Measurements from ENCODE around the gene PEX1.
A peak's percentile ranks its signal among the peaks of the same experiment; 100 is the strongest.

Gene PEX1

GRCh38 chr7:92534572-92534971 is 6.3 kb upstream of the PEX1 start:
- H3K4me2 ChIP-seq (ENCODE audit: low read length), result no peak overlapping the region
- no peaks in the 10 kb centered on the region for H4K20me1 ChIP-seq (ENCODE audit: insufficient read depth, low read length)
- H3K36me3 ChIP-seq (replicated peaks; ENCODE audit: low read depth, low read length), result peaks cover 46% of the 10 kb centered on the region
- no peaks in the 10 kb centered on the region for H3K9me3 ChIP-seq (ENCODE audit: insufficient read depth, low read length)
- H3K9ac ChIP-seq (ENCODE audit: low read length), result no peak overlapping the region
- H3K27me3 ChIP-seq (ENCODE audit: low read depth, low read length), result no peaks in the 10 kb centered on the region
- peaks cover 3% of the 10 kb centered on the region for H3K4me1 ChIP-seq (ENCODE audit: low read length)
- no peak overlapping the region for H3K4me3 ChIP-seq (ENCODE audit: low read length)
- no peak overlapping the region for H2AFZ ChIP-seq (ENCODE audit: low read depth, low read length)
- H3K79me2 ChIP-seq (ENCODE audit: low read length), result peaks cover 3% of the 10 kb centered on the region
- TF ChIP-seq EZH2phosphoT487 (IDR thresholded peaks at IDR 0.05; ENCODE audit: low read depth) (no peak), CTCF (IDR thresholded peaks at IDR 0.05; ENCODE audit: low read depth, low read length) (no peak)
- H3K27ac ChIP-seq (ENCODE audit: low read length), result no peak overlapping the region

GRCh38 chr7:92528958-92529264 is 591 bp upstream of the PEX1 start:
- Histone ChIP-seq H3K4me2 (ENCODE audit: low read length) (peak overlapping the region; percentile 85), H3K79me2 (ENCODE audit: low read length) (peaks cover 24% of the 10 kb centered on the region), H3K4me3 (ENCODE audit: low read length) (peak overlapping the region; percentile 90), H4K20me1 (ENCODE audit: insufficient read depth, low read length) (no peaks in the 10 kb centered on the region), H3K27ac (ENCODE audit: low read length) (peak overlapping the region; percentile 33), H3K4me1 (ENCODE audit: low read length) (peaks cover 12% of the 10 kb centered on the region), H3K36me3 (replicated peaks; ENCODE audit: low read depth, low read length) (peaks cover 17% of the 10 kb centered on the region), H3K27me3 (ENCODE audit: low read depth, low read length) (no peaks in the 10 kb centered on the region), H2AFZ (ENCODE audit: low read depth, low read length) (peak overlapping the region; percentile 69; the same call in 1 of the 2 replicates), H3K9me3 (ENCODE audit: insufficient read depth, low read length) (no peaks in the 10 kb centered on the region), H3K9ac (ENCODE audit: low read length) (peak overlapping the region; percentile 72)
- TF ChIP-seq CTCF (IDR thresholded peaks at IDR 0.05; ENCODE audit: low read depth, low read length) (no peak), EZH2phosphoT487 (IDR thresholded peaks at IDR 0.05; ENCODE audit: low read depth) (no peak)

GRCh38 chr7:92527300-92528187 is 776 bp downstream of the PEX1 start:
- Histone ChIP-seq H3K9me3 (ENCODE audit: insufficient read depth, low read length) (no peaks in the 10 kb centered on the region), H3K36me3 (replicated peaks; ENCODE audit: low read depth, low read length) (peaks cover 7% of the 10 kb centered on the region), H3K27me3 (ENCODE audit: low read depth, low read length) (no peaks in the 10 kb centered on the region), H2AFZ (ENCODE audit: low read depth, low read length) (peak overlapping the region; percentile 87), H3K9ac (ENCODE audit: low read length) (peak overlapping the region; percentile 73), H3K4me3 (ENCODE audit: low read length) (peak overlapping the region; percentile 90), H3K4me1 (ENCODE audit: low read length) (peaks cover 12% of the 10 kb centered on the region), H3K79me2 (ENCODE audit: low read length) (peaks cover 24% of the 10 kb centered on the region), H4K20me1 (ENCODE audit: insufficient read depth, low read length) (no peaks in the 10 kb centered on the region), H3K27ac (ENCODE audit: low read length) (peak overlapping the region; percentile 17; the same call in 1 of the 2 replicates), H3K4me2 (ENCODE audit: low read length) (peak overlapping the region; percentile 94)
- TF ChIP-seq EZH2phosphoT487 (IDR thresholded peaks at IDR 0.05; ENCODE audit: low read depth) (no peak), CTCF (IDR thresholded peaks at IDR 0.05; ENCODE audit: low read depth, low read length) (no peak)

GRCh38 chr7:92523110-92523509 is 5.2 kb downstream of the PEX1 start:
- peaks cover 6% of the 10 kb centered on the region for H3K4me1 ChIP-seq (ENCODE audit: low read length)
- H4K20me1 ChIP-seq (ENCODE audit: insufficient read depth, low read length), result no peaks in the 10 kb centered on the region
- TF ChIP-seq EZH2phosphoT487 (IDR thresholded peaks at IDR 0.05; ENCODE audit: low read depth), result no peak
- no peak for TF ChIP-seq CTCF (IDR thresholded peaks at IDR 0.05; ENCODE audit: low read depth, low read length)
- peaks cover 12% of the 10 kb centered on the region for H3K79me2 ChIP-seq (ENCODE audit: low read length)
- no peaks in the 10 kb centered on the region for H3K27me3 ChIP-seq (ENCODE audit: low read depth, low read length)
- H3K4me3 ChIP-seq (ENCODE audit: low read length), result no peak overlapping the region
- H3K4me2 ChIP-seq (ENCODE audit: low read length), result no peak overlapping the region
- no peak overlapping the region for H3K9ac ChIP-seq (ENCODE audit: low read length)
- no peaks in the 10 kb centered on the region for H3K9me3 ChIP-seq (ENCODE audit: insufficient read depth, low read length)
- no peak overlapping the region for H3K27ac ChIP-seq (ENCODE audit: low read length)
- no peak overlapping the region for H2AFZ ChIP-seq (ENCODE audit: low read depth, low read length)
- H3K36me3 ChIP-seq (replicated peaks; ENCODE audit: low read depth, low read length), result no peaks in the 10 kb centered on the region

Measured in OCI-LY3 (cell line).